Stomach (tissue), 4 donors: ENCODE data around the gene PAX5.

Experiments used
- POLR2A ChIP-seq, 4 donors: fragments of 450-650 bp; IDR thresholded peaks; one replicate each; pipeline ENCODE4 v1.6.1; 2016; ENCODE audit warnings: antibody characterized with exemption in 4 of 4, control low read depth in 2 of 4, mild to moderate bottlenecking in 1 of 4, moderate library complexity in 1 of 4
- TF ChIP-seq, protein P1 (sequence below), 7 experiments: fragments of 450-650 bp in 4 of 7; fragments of 200-600 bp in 3 of 7; sonication (generic) in 3 of 7; IDR thresholded peaks; one replicate each; pipeline ENCODE4 v1.5.1; 2016 to 2019; ENCODE audit warnings: antibody characterized with exemption in 7 of 7, control low read depth in 2 of 7, mild to moderate bottlenecking in 1 of 7

DNA sequence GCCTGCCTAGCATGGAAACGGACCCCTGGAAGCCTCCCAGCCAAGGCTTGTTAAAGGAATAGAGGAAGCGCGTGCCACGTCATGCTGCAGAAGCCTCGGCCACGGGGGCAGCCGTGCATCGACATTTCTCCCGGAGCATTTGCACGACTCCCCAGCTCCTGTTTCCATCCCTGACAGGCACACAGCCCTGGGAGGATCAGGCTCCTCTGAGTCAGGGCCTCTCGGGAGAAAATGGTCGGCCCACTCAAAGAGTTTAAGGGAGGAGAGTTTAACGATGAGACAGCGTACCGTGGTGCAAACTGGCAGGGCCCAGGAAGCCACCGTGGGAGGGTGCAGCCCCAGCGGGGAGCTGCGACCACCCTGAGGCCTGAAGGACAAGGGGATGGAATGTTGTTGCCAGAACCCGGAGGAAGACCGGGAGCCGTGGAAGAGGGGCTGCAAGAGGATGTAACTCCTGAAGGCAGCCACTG, 213.6 kb downstream of the PAX5 start:
- TF ChIP-seq, protein P1, sequence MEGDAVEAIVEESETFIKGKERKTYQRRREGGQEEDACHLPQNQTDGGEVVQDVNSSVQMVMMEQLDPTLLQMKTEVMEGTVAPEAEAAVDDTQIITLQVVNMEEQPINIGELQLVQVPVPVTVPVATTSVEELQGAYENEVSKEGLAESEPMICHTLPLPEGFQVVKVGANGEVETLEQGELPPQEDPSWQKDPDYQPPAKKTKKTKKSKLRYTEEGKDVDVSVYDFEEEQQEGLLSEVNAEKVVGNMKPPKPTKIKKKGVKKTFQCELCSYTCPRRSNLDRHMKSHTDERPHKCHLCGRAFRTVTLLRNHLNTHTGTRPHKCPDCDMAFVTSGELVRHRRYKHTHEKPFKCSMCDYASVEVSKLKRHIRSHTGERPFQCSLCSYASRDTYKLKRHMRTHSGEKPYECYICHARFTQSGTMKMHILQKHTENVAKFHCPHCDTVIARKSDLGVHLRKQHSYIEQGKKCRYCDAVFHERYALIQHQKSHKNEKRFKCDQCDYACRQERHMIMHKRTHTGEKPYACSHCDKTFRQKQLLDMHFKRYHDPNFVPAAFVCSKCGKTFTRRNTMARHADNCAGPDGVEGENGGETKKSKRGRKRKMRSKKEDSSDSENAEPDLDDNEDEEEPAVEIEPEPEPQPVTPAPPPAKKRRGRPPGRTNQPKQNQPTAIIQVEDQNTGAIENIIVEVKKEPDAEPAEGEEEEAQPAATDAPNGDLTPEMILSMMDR (IDR thresholded peaks at IDR 0.05): no peak
- TF ChIP-seq POLR2A (IDR thresholded peaks at IDR 0.05): no peak
